ENCODE measurements around the gene CREG1. TPM values are rescaled to one million over a fixed set of nuclear protein-coding genes. Genes with fewer than 3 reads are reported as not detected.

CREG1 gene
- 78.0 and 80.3 TPM in 2 replicates for polyA plus RNA-seq (2013)

GRCh38 chr1:167553136-167554027, at the start of gene CREG1:
TSS of gene CREG1 (minus strand) at chr1:167553762.
- Histone ChIP-seq H2AFZ (ENCODE audit: insufficient read depth, low read length, poor library complexity) (peak within 1 kb of the TSS; percentile 79), H2AK5ac (ENCODE audit: low read length) (no peak within 1 kb of the TSS), H3K79me2 (ENCODE audit: control insufficient read depth, insufficient read depth, low read length, poor library complexity) (peaks cover 3% of the 10 kb centered on the region), H3K9me3 (ENCODE audit: insufficient read depth, low read depth, low read length) (no peaks in the 10 kb centered on the region), H3K23ac (ENCODE audit: low read length) (no peak within 1 kb of the TSS), H3K79me1 (ENCODE audit: low read length) (peaks cover 6% of the 10 kb centered on the region), H3K27ac (ENCODE audit: low read depth, low read length) (peak within 1 kb of the TSS; percentile 36), H3K18ac (ENCODE audit: low read length) (peak within 1 kb of the TSS; percentile 67), H3K4me3 (ENCODE audit: low read depth, low read length) (peak within 1 kb of the TSS; percentile 94), H3K36me3 (ENCODE audit: control insufficient read depth in 1 of 2, insufficient read depth in 2 of 2, low read length in 2 of 2) (no peaks in the 10 kb centered on the region), H3K27me3 (ENCODE audit: insufficient read depth, low read length) (no peaks in the 10 kb centered on the region), H3K14ac (ENCODE audit: low read length) (peak within 1 kb of the TSS; percentile 37), H3K4me2 (ENCODE audit: low read length) (peak within 1 kb of the TSS; percentile 89), H2BK5ac (ENCODE audit: low read depth, low read length, poor library complexity) (peak within 1 kb of the TSS; percentile 11), H4K12ac (ENCODE audit: low read depth, low read length) (no peak within 1 kb of the TSS), H4K8ac (ENCODE audit: low read depth, low read length) (peak within 1 kb of the TSS; percentile 21), H3K9ac (ENCODE audit: low read length) (peak within 1 kb of the TSS; percentile 34), H3K4ac (ENCODE audit: low read depth, low read length) (no peak within 1 kb of the TSS), H4K91ac (ENCODE audit: low read depth, low read length) (peak within 1 kb of the TSS; percentile 19), H2BK120ac (ENCODE audit: insufficient read depth, low read length, poor library complexity) (no peak within 1 kb of the TSS), H3K4me1 (ENCODE audit: control insufficient read depth in 1 of 2, insufficient read depth in 2 of 2, low read length in 2 of 2) (peaks cover 9 to 29% of the 10 kb centered on the region in 2 experiments), H2BK12ac (ENCODE audit: low read length) (no peak within 1 kb of the TSS)
- WGBS (ENCODE audit: extremely low coverage, insufficient coverage, insufficient read length) = no CpG with 5 or more reads among the region's 90 CpGs
- peak; percentile 96 to 97 for DNase-seq

GRCh38 chr1:167602840-167603239, 49.3 kb upstream of the CREG1 start:
- no peak overlapping the region for H3K14ac ChIP-seq (ENCODE audit: low read length)
- no peaks in the 10 kb centered on the region for H3K27me3 ChIP-seq (ENCODE audit: insufficient read depth, low read length)
- H4K8ac ChIP-seq (ENCODE audit: low read depth, low read length) = no peak overlapping the region
- no peak overlapping the region for H3K4ac ChIP-seq (ENCODE audit: low read depth, low read length)
- no peak overlapping the region for H4K12ac ChIP-seq (ENCODE audit: low read depth, low read length)
- H3K9ac ChIP-seq (ENCODE audit: low read length) = no peak overlapping the region
- H2BK5ac ChIP-seq (ENCODE audit: low read depth, low read length, poor library complexity) = no peak overlapping the region
- no peak overlapping the region for H2AK5ac ChIP-seq (ENCODE audit: low read length)
- H2BK120ac ChIP-seq (ENCODE audit: insufficient read depth, low read length, poor library complexity) = no peak overlapping the region
- no peaks in the 10 kb centered on the region for H3K79me2 ChIP-seq (ENCODE audit: control insufficient read depth, insufficient read depth, low read length, poor library complexity)
- no peak overlapping the region for H3K27ac ChIP-seq (ENCODE audit: low read depth, low read length)
- H4K91ac ChIP-seq (ENCODE audit: low read depth, low read length) = no peak overlapping the region
- H3K36me3 ChIP-seq (ENCODE audit: control insufficient read depth in 1 of 2, insufficient read depth in 2 of 2, low read length in 2 of 2) = no peaks in the 10 kb centered on the region
- no peak for DNase-seq
- H3K4me2 ChIP-seq (ENCODE audit: low read length) = no peak overlapping the region
- no peak overlapping the region for H3K4me3 ChIP-seq (ENCODE audit: low read depth, low read length)
- H3K23ac ChIP-seq (ENCODE audit: low read length) = no peak overlapping the region
- no peak overlapping the region for H3K18ac ChIP-seq (ENCODE audit: low read length)
- no peak overlapping the region for H2AFZ ChIP-seq (ENCODE audit: insufficient read depth, low read length, poor library complexity)
- no peak overlapping the region for H2BK12ac ChIP-seq (ENCODE audit: low read length)
- peaks cover 7% of the 10 kb centered on the region for H3K79me1 ChIP-seq (ENCODE audit: low read length)
- H3K9me3 ChIP-seq (ENCODE audit: insufficient read depth, low read depth, low read length) = peaks cover 4% of the 10 kb centered on the region
- no CpG with 5 or more reads among the region's 8 CpGs for WGBS (ENCODE audit: extremely low coverage, insufficient coverage, insufficient read length)
- H3K4me1 ChIP-seq (ENCODE audit: control insufficient read depth in 1 of 2, insufficient read depth in 2 of 2, low read length in 2 of 2) = peaks cover 7 to 10% of the 10 kb centered on the region in 2 experiments

GRCh38 chr1:167601442-167602383, 48.2 kb upstream of the CREG1 start:
- DNase-seq = peak; percentile 24 to 37
- peak overlapping the region; percentile 56 for H4K8ac ChIP-seq (ENCODE audit: low read depth, low read length)
- peak overlapping the region; percentile 46 for H2BK5ac ChIP-seq (ENCODE audit: low read depth, low read length, poor library complexity)
- no peak overlapping the region for H3K18ac ChIP-seq (ENCODE audit: low read length)
- H3K9ac ChIP-seq (ENCODE audit: low read length) = no peak overlapping the region
- H3K23ac ChIP-seq (ENCODE audit: low read length) = no peak overlapping the region
- H4K91ac ChIP-seq (ENCODE audit: low read depth, low read length) = peak overlapping the region; percentile 76
- peak overlapping the region; percentile 55 for H2BK120ac ChIP-seq (ENCODE audit: insufficient read depth, low read length, poor library complexity)
- H3K4me1 ChIP-seq (ENCODE audit: control insufficient read depth in 1 of 2, insufficient read depth in 2 of 2, low read length in 2 of 2) = peaks cover 7 to 10% of the 10 kb centered on the region in 2 experiments
- no peak overlapping the region for H2AK5ac ChIP-seq (ENCODE audit: low read length)
- peak overlapping the region; percentile 35 for H2AFZ ChIP-seq (ENCODE audit: insufficient read depth, low read length, poor library complexity)
- no peak overlapping the region for H3K4me2 ChIP-seq (ENCODE audit: low read length)
- H4K12ac ChIP-seq (ENCODE audit: low read depth, low read length) = no peak overlapping the region
- H3K14ac ChIP-seq (ENCODE audit: low read length) = peak overlapping the region; percentile 25
- H3K4me3 ChIP-seq (ENCODE audit: low read depth, low read length) = no peak overlapping the region
- H3K27me3 ChIP-seq (ENCODE audit: insufficient read depth, low read length) = no peaks in the 10 kb centered on the region
- no CpG with 5 or more reads among the region's 8 CpGs for WGBS (ENCODE audit: extremely low coverage, insufficient coverage, insufficient read length)
- H3K27ac ChIP-seq (ENCODE audit: low read depth, low read length) = no peak overlapping the region
- peak overlapping the region; percentile 43 for H2BK12ac ChIP-seq (ENCODE audit: low read length)
- H3K9me3 ChIP-seq (ENCODE audit: insufficient read depth, low read depth, low read length) = peaks cover 1% of the 10 kb centered on the region
- no peak overlapping the region for H3K4ac ChIP-seq (ENCODE audit: low read depth, low read length)
- no peaks in the 10 kb centered on the region for H3K79me2 ChIP-seq (ENCODE audit: control insufficient read depth, insufficient read depth, low read length, poor library complexity)
- peaks cover 7% of the 10 kb centered on the region for H3K79me1 ChIP-seq (ENCODE audit: low read length)
- H3K36me3 ChIP-seq (ENCODE audit: control insufficient read depth in 1 of 2, insufficient read depth in 2 of 2, low read length in 2 of 2) = no peaks in the 10 kb centered on the region

- Histone ChIP-seq H3K18ac (ENCODE audit: low read length) (no peak overlapping the region), H3K27me3 (ENCODE audit: insufficient read depth, low read length) (no peaks in the 10 kb centered on the region), H2AFZ (ENCODE audit: insufficient read depth, low read length, poor library complexity) (no peak overlapping the region), H3K4me2 (ENCODE audit: low read length) (no peak overlapping the region), H3K4ac (ENCODE audit: low read depth, low read length) (no peak overlapping the region), H3K9ac (ENCODE audit: low read length) (no peak overlapping the region), H2BK5ac (ENCODE audit: low read depth, low read length, poor library complexity) (no peak overlapping the region), H3K9me3 (ENCODE audit: insufficient read depth, low read depth, low read length) (no peaks in the 10 kb centered on the region), H4K8ac (ENCODE audit: low read depth, low read length) (no peak overlapping the region), H3K36me3 (ENCODE audit: control insufficient read depth in 1 of 2, insufficient read depth in 2 of 2, low read length in 2 of 2) (no peaks in the 10 kb centered on the region), H3K27ac (ENCODE audit: low read depth, low read length) (no peak overlapping the region), H4K91ac (ENCODE audit: low read depth, low read length) (no peak overlapping the region), H3K14ac (ENCODE audit: low read length) (no peak overlapping the region), H3K79me2 (ENCODE audit: control insufficient read depth, insufficient read depth, low read length, poor library complexity) (no peaks in the 10 kb centered on the region), H3K4me3 (ENCODE audit: low read depth, low read length) (no peak overlapping the region), H3K79me1 (ENCODE audit: low read length) (peaks cover 7% of the 10 kb centered on the region), H3K4me1 (ENCODE audit: control insufficient read depth in 1 of 2, insufficient read depth in 2 of 2, low read length in 2 of 2) (peaks cover 7 to 10% of the 10 kb centered on the region in 2 experiments), H2BK12ac (ENCODE audit: low read length) (no peak overlapping the region), H4K12ac (ENCODE audit: low read depth, low read length) (no peak overlapping the region), H3K23ac (ENCODE audit: low read length) (no peak overlapping the region), H2BK120ac (ENCODE audit: insufficient read depth, low read length, poor library complexity) (no peak overlapping the region), H2AK5ac (ENCODE audit: low read length) (no peak overlapping the region)
- no CpG with 5 or more reads among the region's 5 CpGs for WGBS (ENCODE audit: extremely low coverage, insufficient coverage, insufficient read length)
- peak in 1 of 2 donors; percentile 38 for DNase-seq
These were observed 46.5 kb upstream of the CREG1 start for GRCh38 chr1:167599957-167600581.

Measured in trophoblast cell (in vitro differentiated cells and primary cell).